ENCODE data around the gene GALNT7.

- TF ChIP-seq CTCF (IDR thresholded peaks at IDR 0.05): no peak
- TF ChIP-seq REST (IDR thresholded peaks at IDR 0.05; ENCODE audit: insufficient read depth in 1 of 2, low read depth in 2 of 2, low read length in 1 of 2): no peak
- no peak for TF ChIP-seq SIN3A (IDR thresholded peaks at IDR 0.05; ENCODE audit: borderline replicate concordance, insufficient read depth, low read depth, low read length)
- TF ChIP-seq POLR2AphosphoS5 (IDR thresholded peaks at IDR 0.05; ENCODE audit: low read depth, low read length): no peak
These were observed 43.3 kb upstream of the GALNT7 start for GRCh38 chr4:173125216-173125812.
